Neuronal stem cell (in vitro differentiated cells): ENCODE data around the gene DCTN3.

Experiments used
- DNase-seq: peaks from one replicate; pipeline ENCODE4 v3.0.0-alpha.2; 2013; ENCODE audit warnings: low spot score
- H2AFZ ChIP-seq: one replicate; pipeline ENCODE4 v1.6.1; 2013; ENCODE audit warnings: mild to moderate bottlenecking, low read length, inconsistent platforms
- H2AK5ac ChIP-seq: 2 replicates; pipeline ENCODE4 v1.6.1; 2013; ENCODE audit warnings: low read depth, mild to moderate bottlenecking, inconsistent platforms, low read length, moderate library complexity, mixed read lengths
- H2BK120ac ChIP-seq: 2 replicates; pipeline ENCODE4 v1.6.1; 2013; ENCODE audit warnings: low read depth, mild to moderate bottlenecking, inconsistent platforms, low read length, moderate library complexity, mixed read lengths
- H2BK12ac ChIP-seq: one replicate; pipeline ENCODE4 v1.6.1; 2013; ENCODE audit warnings: low read length, inconsistent platforms
- H2BK15ac ChIP-seq: 2 replicates; pipeline ENCODE4 v1.6.1; 2013; ENCODE audit warnings: mild to moderate bottlenecking, low read length, inconsistent platforms, mixed read lengths
- H2BK5ac ChIP-seq: one replicate; pipeline ENCODE4 v1.6.1; 2013; ENCODE audit warnings: inconsistent platforms, mild to moderate bottlenecking, low read length, moderate library complexity
- H3K14ac ChIP-seq: one replicate; pipeline ENCODE4 v1.6.1; 2013; ENCODE audit warnings: low read length, inconsistent platforms
- H3K18ac ChIP-seq: 2 replicates; pipeline ENCODE4 v1.6.1; 2013; ENCODE audit warnings: low read length, inconsistent platforms
- H3K23ac ChIP-seq: 2 replicates; pipeline ENCODE4 v1.6.1; 2013; ENCODE audit warnings: low read depth, mild to moderate bottlenecking, mixed read lengths, low read length, inconsistent platforms; ENCODE audit not compliant: poor library complexity
- H3K27ac ChIP-seq: replicated peaks from 3 replicates; pipeline ENCODE4 v1.5.1; 2013; ENCODE audit warnings: low read length, inconsistent platforms
- H3K27me3 ChIP-seq, 3 experiments: 2 replicates each; pipeline ENCODE4 v1.6.1; 2013; ENCODE audit warnings: low read length in 3 of 3, mild to moderate bottlenecking in 2 of 3, inconsistent platforms in 1 of 3, low read depth in 1 of 3, mixed read lengths in 1 of 3, moderate library complexity in 1 of 3; ENCODE audit not compliant: control insufficient read depth in 3 of 3, insufficient read depth in 3 of 3
- H3K36me3 ChIP-seq, 2 donors: replicated peaks in 1 of 2; 2 replicates each; pipeline ENCODE4 v1.6.1; 2013; ENCODE audit warnings: low read length in 2 of 2; ENCODE audit not compliant: control insufficient read depth in 2 of 2, insufficient read depth in 2 of 2
- H3K4ac ChIP-seq: 2 replicates; pipeline ENCODE4 v1.6.1; 2013; ENCODE audit warnings: inconsistent platforms, mild to moderate bottlenecking, low read length, moderate library complexity
- H3K4me1 ChIP-seq, 2 donors: 1 replicate in 1 of 2; 2 replicates in 1 of 2; pipeline ENCODE4 v1.6.1; 2013; ENCODE audit warnings: low read length in 2 of 2, low read depth in 1 of 2; ENCODE audit not compliant: control insufficient read depth in 2 of 2, insufficient read depth in 1 of 2
- H3K4me2 ChIP-seq: one replicate; pipeline ENCODE4 v1.6.1; 2013; ENCODE audit warnings: mild to moderate bottlenecking, low read length, inconsistent platforms; ENCODE audit not compliant: insufficient read depth, poor library complexity, severe bottlenecking
- H3K4me3 ChIP-seq, 2 donors: 2 replicates each; pipeline ENCODE4 v1.5.1; 2013; ENCODE audit warnings: low read length in 2 of 2, mild to moderate bottlenecking in 2 of 2, inconsistent platforms in 1 of 2, moderate library complexity in 1 of 2
- H3K79me1 ChIP-seq: one replicate; pipeline ENCODE4 v1.6.1; 2013; ENCODE audit warnings: low read depth, mild to moderate bottlenecking, inconsistent platforms, low read length, moderate library complexity
- H3K9ac ChIP-seq: one replicate; pipeline ENCODE4 v1.6.1; 2013; ENCODE audit warnings: mild to moderate bottlenecking, low read depth, low read length, inconsistent platforms; ENCODE audit not compliant: poor library complexity
- H3K9me3 ChIP-seq, 2 donors: replicated peaks in 1 of 2; 2 replicates each; pipeline versions ENCODE3 to v1.6.1; 2013; ENCODE audit warnings: low read length in 2 of 2, mild to moderate bottlenecking in 2 of 2, inconsistent platforms in 1 of 2, low read depth in 1 of 2, mixed read lengths in 1 of 2, moderate library complexity in 1 of 2; ENCODE audit not compliant: control insufficient read depth in 2 of 2, insufficient read depth in 1 of 2
- H4K8ac ChIP-seq: one replicate; pipeline ENCODE4 v1.6.1; 2013; ENCODE audit warnings: low read depth, mild to moderate bottlenecking, inconsistent platforms, low read length, moderate library complexity
- H4K91ac ChIP-seq: one replicate; pipeline ENCODE4 v1.6.1; 2013; ENCODE audit warnings: low read length, low read depth, mild to moderate bottlenecking, inconsistent platforms; ENCODE audit not compliant: poor library complexity
- WGBS, 2 donors: extraction: QIAGEN DNeasy Blood & Tissue Kit; methylation state at CpG; one replicate each; pipeline ENCODE4 v1.1.7; 2013; ENCODE audit warnings: missing lambda C conversion rate in 2 of 2, mixed read lengths in 1 of 2; ENCODE audit not compliant: insufficient read length in 2 of 2, insufficient replicate concordance in 1 of 2; ENCODE audit errors: extremely low coverage in 2 of 2; 5-methylcytosine and 5-hydroxymethylcytosine counted together

DCTN3 gene

DNA sequence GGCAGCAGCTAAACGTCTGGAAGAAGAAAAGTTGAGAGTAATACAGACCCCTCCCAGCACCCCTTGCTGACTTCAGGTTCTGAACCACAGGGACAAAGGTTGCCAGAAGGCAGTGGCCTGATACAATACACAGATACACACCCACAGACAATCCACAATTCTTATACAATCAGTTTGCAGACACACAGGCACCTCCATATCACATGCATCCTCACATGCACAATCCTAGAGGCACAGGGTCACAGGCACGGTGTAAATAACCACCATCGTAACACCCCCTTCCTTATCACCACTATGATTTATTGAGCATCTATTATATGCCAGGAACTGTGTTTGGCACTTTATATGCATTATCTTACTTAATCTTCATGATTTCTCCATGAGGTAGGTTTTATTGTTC lies 39.0 kb downstream of the DCTN3 start:
- no peak overlapping the region for H2BK5ac ChIP-seq
- H3K79me1 ChIP-seq: peaks cover 5% of the 10 kb centered on the region
- H3K18ac ChIP-seq: peak overlapping the region; percentile 1
- H3K36me3 ChIP-seq: peaks cover 0 to 30% of the 10 kb centered on the region in 2 donors
- peak overlapping the region; percentile 32 for H2BK120ac ChIP-seq
- H3K4me2 ChIP-seq: no peak overlapping the region
- H3K27ac ChIP-seq: peak overlapping the region; percentile 91
- H3K27me3 ChIP-seq: peaks cover 0 to 6% (median 0%) of the 10 kb centered on the region in 3 experiments
- H3K14ac ChIP-seq: no peak overlapping the region
- no peak for DNase-seq
- no peak overlapping the region for H3K23ac ChIP-seq
- H2BK15ac ChIP-seq: peak overlapping the region; percentile 1
- H3K9me3 ChIP-seq: no peaks in the 10 kb centered on the region
- no peak overlapping the region for H2BK12ac ChIP-seq
- H2AFZ ChIP-seq: no peak overlapping the region
- no peak overlapping the region for H3K9ac ChIP-seq
- no peak overlapping the region for H3K4me3 ChIP-seq
- no peak overlapping the region for H4K8ac ChIP-seq
- H2AK5ac ChIP-seq: peak overlapping the region; percentile 9
- H4K91ac ChIP-seq: no peak overlapping the region
- WGBS, 2 donors: no CpG with 5 or more reads among the region's 3 CpGs
- peaks cover 61 to 73% of the 10 kb centered on the region in 2 donors for H3K4me1 ChIP-seq
- H3K4ac ChIP-seq: no peak overlapping the region

DNA sequence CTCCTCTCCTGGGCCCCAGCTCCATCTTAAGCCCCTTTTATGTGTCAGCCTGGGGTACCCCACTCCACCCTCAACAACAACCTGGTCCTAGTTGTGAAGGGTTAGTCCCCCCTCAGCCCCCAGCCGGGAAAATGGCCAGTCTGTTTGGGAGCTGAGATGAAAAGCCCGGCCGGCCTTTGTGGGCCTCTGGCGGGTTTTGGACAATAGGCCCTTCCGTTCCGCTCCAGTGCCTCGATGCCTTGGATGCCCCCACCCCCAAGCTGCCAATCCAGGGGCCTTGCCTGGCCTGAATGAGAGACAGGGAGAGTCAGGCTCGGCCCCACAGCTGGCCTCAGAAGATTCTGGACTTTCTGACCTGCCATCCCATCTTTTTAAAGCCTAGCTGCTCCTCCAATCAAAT lies 39.9 kb downstream of the DCTN3 start:
- H3K4me1 ChIP-seq: peaks cover 58 to 73% of the 10 kb centered on the region in 2 donors
- H3K36me3 ChIP-seq: peaks cover 0 to 38% of the 10 kb centered on the region in 2 donors
- no peak overlapping the region for H4K8ac ChIP-seq
- no peak overlapping the region for H2BK120ac ChIP-seq
- H3K4me3 ChIP-seq: no peak overlapping the region
- H3K79me1 ChIP-seq: peaks cover 1% of the 10 kb centered on the region
- no peak overlapping the region for H3K23ac ChIP-seq
- no peak overlapping the region for H3K9ac ChIP-seq
- H3K14ac ChIP-seq: no peak overlapping the region
- no peak overlapping the region for H2BK12ac ChIP-seq
- peak overlapping the region; percentile 6 for H3K18ac ChIP-seq
- peak; percentile 86 for DNase-seq
- H2BK15ac ChIP-seq: no peak overlapping the region
- peak overlapping the region; percentile 91 for H3K27ac ChIP-seq
- no peak overlapping the region for H4K91ac ChIP-seq
- peak overlapping the region; percentile 94 for H2BK5ac ChIP-seq
- no CpG with 5 or more reads among the region's 8 CpGs for WGBS, 2 donors
- H3K4ac ChIP-seq: no peak overlapping the region
- H3K27me3 ChIP-seq: no peaks in the 10 kb centered on the region
- H2AK5ac ChIP-seq: no peak overlapping the region
- H3K9me3 ChIP-seq: no peaks in the 10 kb centered on the region
- peak overlapping the region; percentile 43 for H3K4me2 ChIP-seq
- no peak overlapping the region for H2AFZ ChIP-seq

DNA sequence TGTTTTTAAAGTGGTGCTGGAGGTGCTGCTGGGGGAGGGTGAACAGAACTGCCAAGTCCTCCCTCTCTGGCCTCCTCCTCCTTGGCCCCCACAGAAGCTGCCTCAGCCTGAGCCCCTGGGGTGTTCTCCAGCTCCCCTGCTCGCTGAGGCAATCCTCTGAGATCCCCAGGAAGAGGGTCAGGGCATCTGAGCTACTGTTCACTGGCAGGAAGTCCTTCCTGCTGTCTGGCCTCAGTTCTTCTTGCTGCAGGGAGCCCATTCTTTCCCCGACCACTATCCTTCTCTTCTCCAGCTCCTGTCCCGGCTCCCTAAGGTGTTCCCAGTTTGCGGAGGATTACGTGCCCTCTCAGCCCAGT lies 40.5 kb downstream of the DCTN3 start:
- Histone ChIP-seq H2BK120ac (no peak overlapping the region), H3K27ac (peak overlapping the region; percentile 88), H2BK15ac (peak overlapping the region; percentile 13), H3K4me2 (peak overlapping the region; percentile 43), H3K9me3 (no peaks in the 10 kb centered on the region), H4K8ac (no peak overlapping the region), H2BK5ac (peak overlapping the region; percentile 94), H3K4me3 (no peak overlapping the region), H3K23ac (no peak overlapping the region), H3K18ac (peak overlapping the region; percentile 36), H2AFZ (no peak overlapping the region), H2AK5ac (peak overlapping the region; percentile 82), H4K91ac (no peak overlapping the region), H3K79me1 (peaks cover 1% of the 10 kb centered on the region), H3K9ac (no peak overlapping the region), H3K4me1 (peaks cover 59 to 78% of the 10 kb centered on the region in 2 donors), H2BK12ac (no peak overlapping the region), H3K27me3 (no peaks in the 10 kb centered on the region), H3K36me3 (peaks cover 0 to 38% of the 10 kb centered on the region in 2 donors), H3K14ac (no peak overlapping the region), H3K4ac (no peak overlapping the region)
- DNase-seq: no peak
- no CpG with 5 or more reads among the region's 5 CpGs for WGBS, 2 donors

DNA sequence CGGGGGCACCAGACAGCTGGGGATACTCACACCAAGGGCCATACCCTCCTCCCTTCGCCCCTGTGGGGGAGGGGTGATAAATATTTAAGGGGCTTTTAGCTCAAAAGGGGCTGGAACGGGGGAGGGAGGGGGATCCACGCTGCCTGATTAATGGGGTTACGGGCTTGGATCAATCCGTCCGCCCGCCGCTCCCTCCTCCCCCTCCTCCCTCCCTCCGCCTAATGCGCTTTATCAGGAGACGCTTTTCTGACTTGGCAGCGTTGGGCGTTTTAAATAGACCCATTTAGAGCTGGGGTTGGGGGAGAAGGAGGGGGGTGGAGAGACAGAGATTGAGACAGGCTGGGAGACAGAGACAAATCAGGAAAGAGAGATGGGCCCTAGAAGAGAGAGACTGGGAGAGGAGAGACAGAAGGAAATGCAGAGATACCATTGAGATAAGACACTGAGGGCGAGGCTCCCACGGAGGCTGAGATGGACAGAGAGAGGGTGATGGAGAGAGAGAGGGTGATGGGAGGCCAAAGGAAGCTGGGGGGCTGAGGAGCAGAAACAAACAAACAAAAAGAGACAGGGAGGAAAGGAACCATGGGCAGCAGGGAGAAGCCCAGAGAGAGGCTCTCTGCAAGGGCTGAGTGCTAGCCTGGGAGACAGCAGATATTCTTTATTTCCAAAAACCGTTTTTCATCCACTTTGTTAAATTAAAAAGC lies 41.0 kb downstream of the DCTN3 start:
- H3K4ac ChIP-seq: no peak overlapping the region
- H3K9ac ChIP-seq: peak overlapping the region; percentile 65
- peak overlapping the region; percentile 17 for H2BK15ac ChIP-seq
- WGBS, 2 donors: no CpG with 5 or more reads among the region's 17 CpGs
- H3K14ac ChIP-seq: peak overlapping the region; percentile 31
- peak overlapping the region; percentile 98 for H2AK5ac ChIP-seq
- H2BK5ac ChIP-seq: peak overlapping the region; percentile 94
- H2AFZ ChIP-seq: no peak overlapping the region
- no peak overlapping the region for H4K91ac ChIP-seq
- peak overlapping the region; percentile 43 for H2BK120ac ChIP-seq
- H3K4me1 ChIP-seq: peaks cover 59 to 78% of the 10 kb centered on the region in 2 donors
- peak overlapping the region; percentile 69 for H3K4me2 ChIP-seq
- no peaks in the 10 kb centered on the region for H3K27me3 ChIP-seq
- no peak for DNase-seq
- H3K9me3 ChIP-seq: no peaks in the 10 kb centered on the region
- H3K18ac ChIP-seq: peak overlapping the region; percentile 95
- H4K8ac ChIP-seq: no peak overlapping the region
- peak overlapping the region; percentile 92 for H3K27ac ChIP-seq
- no peak overlapping the region for H3K23ac ChIP-seq
- H3K4me3 ChIP-seq: peak overlapping the region; percentile 51 to 63
- H2BK12ac ChIP-seq: peak overlapping the region; percentile 70
- H3K79me1 ChIP-seq: peaks cover 1% of the 10 kb centered on the region
- H3K36me3 ChIP-seq: peaks cover 0 to 39% of the 10 kb centered on the region in 2 donors
